IgD-negative memory B cell (primary cell): Measurements from ENCODE around the gene NUAK1. TPM values are rescaled to one million over a fixed set of nuclear protein-coding genes. Genes with fewer than 3 reads are reported as not detected.
A peak's percentile ranks its signal among the peaks of the same experiment; 100 is the strongest.

Experiments
- H3K27ac Mint-ChIP-seq, 3 donors: one replicate each; pipeline ENCODE4 v1.8.0; 2020 to 2022; ENCODE audit warnings: mild to moderate bottlenecking in 3 of 3, mixed read lengths in 3 of 3, moderate library complexity in 1 of 3
- H3K27me3 Mint-ChIP-seq: one replicate; pipeline ENCODE4 v1.8.0; 2021; ENCODE audit warnings: mixed read lengths
- H3K36me3 Mint-ChIP-seq: one replicate; pipeline ENCODE4 v1.8.0; 2020; ENCODE audit warnings: mild to moderate bottlenecking, mixed read lengths
- H3K4me1 Mint-ChIP-seq, 3 donors: one replicate each; pipeline ENCODE4 v1.8.0; 2020 to 2022; ENCODE audit warnings: mixed read lengths in 3 of 3, mild to moderate bottlenecking in 1 of 3
- H3K4me3 Mint-ChIP-seq, 4 donors: one replicate each; pipeline ENCODE4 v1.8.0; 2020 to 2022; ENCODE audit warnings: mild to moderate bottlenecking in 4 of 4, mixed read lengths in 4 of 4, moderate library complexity in 3 of 4
- H3K9me3 Mint-ChIP-seq, 3 donors: one replicate each; pipeline ENCODE4 v1.8.0; 2020 to 2021; ENCODE audit warnings: mixed read lengths in 3 of 3, mild to moderate bottlenecking in 1 of 3
- polyA plus RNA-seq: library from polyadenylated mRNA; unstranded; fragments of 300-500 nt; fragmentation: Illumina TruSeq; gene quantifications from one replicate; pipeline ENCODE4 v1.2.3, GENCODE V29; 2021

Gene NUAK1
- polyA plus RNA-seq, 1 donor from 2014 or later = not detected

DNA sequence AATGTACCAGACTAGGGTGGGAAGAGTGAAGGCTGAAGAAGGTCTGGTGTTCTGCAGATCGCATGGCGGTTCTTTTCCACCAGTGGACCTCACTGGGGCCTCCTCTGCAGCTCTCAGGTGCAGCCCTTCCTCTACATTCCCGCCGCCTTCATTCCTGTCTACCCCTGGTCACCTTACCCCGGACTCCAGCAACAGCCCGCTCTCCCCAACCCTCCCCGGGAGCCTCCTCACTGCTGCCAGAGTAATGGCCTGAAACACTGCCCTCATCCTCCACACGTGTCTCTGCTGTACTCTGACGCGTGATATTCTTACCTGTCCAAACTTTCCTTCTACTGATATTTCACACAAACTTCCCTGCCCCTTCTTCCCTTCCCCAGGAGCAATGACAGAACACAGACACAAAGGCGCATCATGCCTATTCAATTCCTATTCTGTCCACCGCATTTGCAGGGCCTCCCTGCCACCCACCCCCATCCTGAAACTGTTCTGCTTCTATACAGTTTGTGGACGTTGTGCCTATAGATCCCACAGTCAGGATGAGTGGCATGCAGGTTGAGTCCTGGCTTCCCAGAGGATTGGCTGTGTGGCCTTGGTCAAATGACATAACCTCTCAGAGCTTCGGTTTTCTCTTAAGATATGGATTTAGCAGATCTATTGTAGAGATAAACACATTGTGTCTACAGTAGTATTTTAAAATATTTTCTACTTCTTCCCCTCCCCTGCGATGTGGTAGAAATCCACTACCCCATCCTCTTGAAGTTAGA lies 1.7 kb upstream of the NUAK1 start:
- no peaks in the 10 kb centered on the region for H3K9me3 Mint-ChIP-seq
- H3K27ac Mint-ChIP-seq = no peak overlapping the region
- no peaks in the 10 kb centered on the region for H3K36me3 Mint-ChIP-seq
- peaks cover 0 to 11% (median 8%) of the 10 kb centered on the region in 3 donors for H3K4me1 Mint-ChIP-seq
- H3K4me3 Mint-ChIP-seq = peak overlapping the region in 3 of 4 donors; percentile 48 to 88 (median 49)
- H3K27me3 Mint-ChIP-seq = peaks cover 49% of the 10 kb centered on the region

DNA sequence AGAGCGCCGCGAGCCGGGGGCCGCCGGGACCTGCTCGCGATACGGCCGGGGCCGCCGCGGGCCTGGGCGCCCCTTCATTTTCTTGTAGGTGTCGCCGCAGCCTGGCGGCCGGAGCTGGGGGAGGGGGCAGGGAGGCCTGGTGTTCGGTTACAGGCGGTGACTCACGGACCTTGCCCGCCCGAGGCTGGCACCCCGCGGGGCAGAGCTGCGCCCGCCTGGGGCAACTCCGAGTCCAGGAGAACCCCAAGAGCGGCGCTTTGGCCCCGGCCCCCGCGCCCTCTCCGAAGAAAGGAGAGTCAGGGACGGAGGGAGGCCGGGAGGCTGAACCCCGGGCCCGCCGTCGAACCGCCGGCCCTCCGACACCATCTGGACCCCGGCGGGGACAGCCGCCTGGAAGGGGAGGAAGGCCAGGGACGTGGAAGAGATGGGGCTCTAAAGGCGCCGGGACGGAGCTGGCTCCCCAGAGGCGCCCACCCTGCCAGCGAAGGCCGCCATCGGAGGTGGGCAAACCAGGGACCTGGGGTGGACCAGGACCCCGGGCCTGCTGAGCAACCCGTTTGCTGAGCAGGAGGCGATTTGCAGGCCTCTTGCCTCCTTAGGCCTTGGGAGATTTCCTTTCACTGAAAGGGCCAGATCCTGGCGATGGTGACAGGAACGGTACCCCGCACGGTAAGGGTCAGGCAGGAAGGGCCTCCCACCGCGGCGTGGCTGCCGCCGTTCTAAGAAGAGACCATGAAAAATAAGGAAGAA lies 843 bp upstream of the NUAK1 start:
- no peaks in the 10 kb centered on the region for H3K9me3 Mint-ChIP-seq
- peaks cover 46% of the 10 kb centered on the region for H3K27me3 Mint-ChIP-seq
- no peak overlapping the region for H3K27ac Mint-ChIP-seq
- peak overlapping the region in 2 of 4 donors; percentile 49 to 63 for H3K4me3 Mint-ChIP-seq
- H3K36me3 Mint-ChIP-seq = no peaks in the 10 kb centered on the region
- H3K4me1 Mint-ChIP-seq = peaks cover 0 to 11% (median 8%) of the 10 kb centered on the region in 3 donors

DNA sequence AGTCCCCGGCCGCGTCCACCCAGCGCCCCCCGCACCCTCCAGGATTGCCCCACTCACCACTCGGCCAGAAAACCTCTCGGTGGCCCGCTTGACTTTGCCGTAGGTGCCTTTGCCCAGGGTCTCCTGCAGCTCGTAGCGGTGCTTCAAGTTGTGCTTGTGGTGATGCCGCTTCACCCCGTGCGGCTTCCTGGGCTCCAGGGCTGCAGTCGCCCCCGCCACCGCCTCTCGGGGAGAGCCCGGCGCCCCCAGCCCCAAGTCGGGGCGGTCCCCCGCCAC lies 459 bp downstream of the NUAK1 start:
- H3K36me3 Mint-ChIP-seq = no peaks in the 10 kb centered on the region
- H3K4me1 Mint-ChIP-seq = peaks cover 0 to 11% (median 8%) of the 10 kb centered on the region in 3 donors
- H3K27me3 Mint-ChIP-seq = peaks cover 48% of the 10 kb centered on the region
- H3K27ac Mint-ChIP-seq = no peak overlapping the region
- no peaks in the 10 kb centered on the region for H3K9me3 Mint-ChIP-seq
- peak overlapping the region; percentile 38 to 80 (median 68) for H3K4me3 Mint-ChIP-seq

DNA sequence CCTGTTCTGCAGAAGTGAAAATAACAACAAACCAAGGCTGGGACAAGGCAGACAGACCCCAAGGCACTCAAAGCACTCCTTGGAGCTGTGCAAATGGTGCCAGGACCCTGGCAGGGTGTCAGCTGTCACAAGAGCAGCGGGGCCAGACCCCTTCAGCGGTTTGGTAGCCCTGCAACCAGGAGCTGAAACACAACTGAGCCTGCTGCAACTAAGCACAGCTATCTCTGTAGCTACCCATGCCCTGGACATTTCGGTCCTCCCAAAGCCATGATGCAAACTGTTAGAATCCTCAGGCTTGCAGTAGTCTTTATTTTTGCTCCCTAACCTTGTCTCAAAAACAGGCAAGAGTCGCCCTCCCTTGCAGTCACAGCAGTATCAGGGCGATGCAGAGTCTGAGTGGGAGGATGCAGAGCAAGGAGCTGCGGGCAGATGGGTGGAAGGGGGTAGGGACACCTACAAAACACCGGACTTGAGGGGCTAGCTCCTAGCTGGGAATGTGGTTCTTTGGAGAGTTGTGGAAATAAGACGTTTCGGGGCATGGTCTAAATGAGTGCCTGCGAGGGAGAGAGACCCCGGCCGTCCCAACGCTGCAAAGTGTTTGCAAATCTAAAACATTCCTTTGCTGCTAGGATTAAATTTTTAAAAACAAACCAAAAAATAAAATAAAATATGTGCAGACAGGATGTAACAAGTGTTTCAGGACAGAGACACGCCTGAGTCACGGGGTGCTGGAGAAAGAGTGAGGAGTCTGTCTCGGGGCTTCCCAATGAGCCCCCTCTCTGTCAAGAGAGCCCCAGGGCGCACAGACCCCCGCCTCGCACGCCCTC lies 1.0 kb downstream of the NUAK1 start:
- H3K27me3 Mint-ChIP-seq = peaks cover 46% of the 10 kb centered on the region
- no peaks in the 10 kb centered on the region for H3K9me3 Mint-ChIP-seq
- peak overlapping the region; percentile 38 to 80 (median 68) for H3K4me3 Mint-ChIP-seq
- H3K36me3 Mint-ChIP-seq = no peaks in the 10 kb centered on the region
- no peak overlapping the region for H3K27ac Mint-ChIP-seq
- peaks cover 0 to 11% (median 8%) of the 10 kb centered on the region in 3 donors for H3K4me1 Mint-ChIP-seq

DNA sequence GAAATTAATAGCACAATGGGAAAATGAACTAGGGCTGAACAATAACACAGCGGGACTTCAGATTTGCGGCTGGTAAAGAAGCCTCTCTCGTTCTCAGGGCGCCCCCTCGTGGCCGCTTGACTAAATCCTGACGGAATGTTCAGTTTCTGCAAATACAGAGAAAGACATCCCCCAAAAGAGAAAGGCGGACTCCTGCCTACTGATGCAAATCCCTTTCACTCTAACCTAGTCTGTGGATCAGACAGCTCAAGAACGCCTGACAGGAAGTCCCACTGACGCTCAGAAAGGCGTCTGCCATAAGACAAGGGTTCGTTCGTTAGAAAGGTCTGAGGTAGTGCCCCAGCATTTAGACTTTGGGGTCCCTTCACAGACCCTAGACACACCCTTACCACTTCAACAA lies 2.5 kb downstream of the NUAK1 start:
- Mint-ChIP-seq H3K27me3 (peaks cover 38% of the 10 kb centered on the region), H3K4me1 (peaks cover 0 to 11% (median 8%) of the 10 kb centered on the region in 3 donors), H3K27ac (peak overlapping the region in 1 of 3 donors; percentile 13), H3K9me3 (no peaks in the 10 kb centered on the region), H3K4me3 (peak overlapping the region in 1 of 4 donors; percentile 59), H3K36me3 (no peaks in the 10 kb centered on the region)

DNA sequence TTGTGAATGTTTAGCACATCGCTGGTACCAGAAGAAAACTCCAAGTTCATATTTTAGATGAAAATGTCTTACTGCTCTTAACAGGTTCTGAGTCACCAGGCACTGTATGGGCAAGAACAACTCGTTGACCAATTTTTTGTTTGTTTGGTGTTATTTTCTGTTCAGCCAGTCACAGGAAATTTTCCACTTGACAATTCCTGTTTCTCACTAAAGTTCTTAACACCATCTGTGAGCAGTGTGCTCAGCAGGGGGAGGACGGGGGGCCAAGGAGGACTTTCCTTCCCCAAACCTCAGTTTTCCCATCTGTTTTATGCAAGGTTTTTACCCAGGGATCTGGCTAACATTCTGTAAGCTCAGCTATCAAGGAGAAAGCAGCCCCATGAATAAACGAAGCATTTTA lies 3.0 kb downstream of the NUAK1 start:
- Mint-ChIP-seq H3K9me3 (no peaks in the 10 kb centered on the region), H3K36me3 (no peaks in the 10 kb centered on the region), H3K27me3 (peaks cover 37% of the 10 kb centered on the region), H3K4me1 (peaks cover 0 to 11% (median 8%) of the 10 kb centered on the region in 3 donors), H3K4me3 (no peak overlapping the region), H3K27ac (no peak overlapping the region)

DNA sequence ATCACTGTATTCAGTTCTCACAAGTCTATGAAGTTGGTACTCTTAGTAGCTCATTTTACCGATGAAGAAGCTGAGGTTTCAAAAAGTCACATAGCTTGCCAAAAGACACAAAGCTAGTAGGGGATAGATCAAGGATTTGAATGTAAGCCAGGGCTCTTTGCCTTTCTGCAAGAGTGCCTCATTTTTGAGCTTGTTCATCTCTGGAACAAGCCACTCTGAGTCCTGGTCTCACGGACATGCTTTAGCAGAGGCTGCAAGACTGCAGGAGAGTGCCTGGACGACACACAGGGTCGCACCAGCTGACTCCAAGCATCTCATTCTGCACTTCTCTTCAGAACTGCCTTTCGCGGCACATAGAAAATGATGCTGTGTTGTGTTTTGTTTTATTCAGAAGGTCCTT lies 3.7 kb downstream of the NUAK1 start:
- Mint-ChIP-seq H3K9me3 (no peaks in the 10 kb centered on the region), H3K4me1 (peaks cover 0 to 11% (median 8%) of the 10 kb centered on the region in 3 donors), H3K36me3 (no peaks in the 10 kb centered on the region), H3K27me3 (peaks cover 29% of the 10 kb centered on the region), H3K4me3 (no peak overlapping the region), H3K27ac (no peak overlapping the region)

DNA sequence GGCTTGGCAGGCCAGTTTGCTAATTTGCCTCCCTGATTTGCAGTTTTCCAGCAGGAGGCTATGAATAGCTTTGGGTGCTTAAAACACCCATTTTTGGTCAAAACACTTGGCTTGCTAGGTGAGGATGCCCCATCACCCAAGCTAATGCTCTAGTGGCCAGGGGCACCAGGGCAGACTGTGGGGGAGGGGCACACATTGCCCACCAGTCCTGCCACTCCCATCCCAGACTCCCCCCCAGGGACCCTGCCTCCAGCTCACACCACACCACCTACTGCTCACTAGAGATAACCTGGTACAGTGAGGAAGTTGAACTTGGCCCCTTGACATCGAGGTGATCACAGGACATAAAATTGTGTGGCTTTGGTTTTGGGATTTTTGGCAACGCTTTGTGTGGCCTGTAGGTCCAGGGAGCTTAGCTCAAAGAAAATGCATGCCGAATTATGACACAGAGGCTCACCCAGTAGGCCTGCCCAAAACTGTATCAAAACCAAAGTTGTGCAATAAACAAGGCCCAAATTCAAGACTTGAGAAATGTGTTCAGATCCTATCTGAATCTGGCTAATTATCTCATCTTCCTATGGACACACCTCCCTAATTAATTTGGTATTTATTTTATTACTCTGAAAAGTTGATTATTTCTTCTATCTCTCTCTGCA lies 4.3 kb downstream of the NUAK1 start:
- Mint-ChIP-seq H3K27me3 (peaks cover 27% of the 10 kb centered on the region), H3K4me1 (peaks cover 0 to 11% (median 8%) of the 10 kb centered on the region in 3 donors), H3K4me3 (no peak overlapping the region), H3K9me3 (no peaks in the 10 kb centered on the region), H3K36me3 (no peaks in the 10 kb centered on the region), H3K27ac (no peak overlapping the region)

DNA sequence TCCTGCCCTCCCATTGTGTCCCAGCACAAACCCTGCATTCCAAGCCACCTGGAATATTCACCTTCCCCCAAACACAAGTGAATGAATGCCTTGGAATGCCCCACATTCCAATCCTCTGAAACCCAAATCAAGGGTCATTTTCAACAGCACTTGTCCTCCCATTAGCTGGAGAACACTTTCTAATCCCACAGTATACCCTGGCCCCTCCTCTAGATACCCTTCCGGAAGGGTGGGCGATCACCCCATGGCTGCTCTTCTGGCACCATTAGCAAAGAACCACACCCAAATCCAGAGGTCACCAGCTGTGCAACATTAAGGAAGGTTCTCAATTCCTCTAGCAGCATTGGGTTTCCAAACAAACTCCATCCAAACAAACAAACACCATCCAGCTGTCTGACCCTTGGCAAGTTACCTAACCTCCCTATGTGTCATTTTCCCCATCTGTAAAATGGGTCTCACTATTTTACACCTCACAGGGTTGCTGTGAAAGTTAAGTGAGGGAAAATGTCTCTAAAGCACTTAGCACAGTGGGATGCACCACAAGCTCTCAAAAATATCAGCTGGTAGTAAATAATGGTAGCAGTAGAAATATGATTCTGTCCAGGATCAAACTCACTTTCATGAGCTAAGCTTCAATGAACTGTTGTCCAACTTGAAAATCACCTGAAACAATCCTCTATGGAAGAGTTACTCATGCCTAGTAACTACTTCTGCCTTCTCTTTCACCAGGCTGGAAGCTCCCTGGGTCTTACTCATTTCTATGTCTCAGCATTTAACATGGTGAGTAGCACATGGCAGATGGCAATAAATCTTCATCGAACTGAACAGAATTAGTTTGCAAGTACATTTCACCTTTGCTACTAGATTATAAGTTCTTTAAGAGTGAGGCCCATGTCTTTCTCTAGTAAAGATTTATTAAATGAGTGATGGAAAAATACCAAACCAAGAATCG lies 5.3 kb downstream of the NUAK1 start:
- no peak overlapping the region for H3K27ac Mint-ChIP-seq
- H3K4me1 Mint-ChIP-seq = peaks cover 0 to 11% (median 8%) of the 10 kb centered on the region in 3 donors
- H3K27me3 Mint-ChIP-seq = peaks cover 27% of the 10 kb centered on the region
- no peaks in the 10 kb centered on the region for H3K36me3 Mint-ChIP-seq
- no peak overlapping the region for H3K4me3 Mint-ChIP-seq
- H3K9me3 Mint-ChIP-seq = no peaks in the 10 kb centered on the region

DNA sequence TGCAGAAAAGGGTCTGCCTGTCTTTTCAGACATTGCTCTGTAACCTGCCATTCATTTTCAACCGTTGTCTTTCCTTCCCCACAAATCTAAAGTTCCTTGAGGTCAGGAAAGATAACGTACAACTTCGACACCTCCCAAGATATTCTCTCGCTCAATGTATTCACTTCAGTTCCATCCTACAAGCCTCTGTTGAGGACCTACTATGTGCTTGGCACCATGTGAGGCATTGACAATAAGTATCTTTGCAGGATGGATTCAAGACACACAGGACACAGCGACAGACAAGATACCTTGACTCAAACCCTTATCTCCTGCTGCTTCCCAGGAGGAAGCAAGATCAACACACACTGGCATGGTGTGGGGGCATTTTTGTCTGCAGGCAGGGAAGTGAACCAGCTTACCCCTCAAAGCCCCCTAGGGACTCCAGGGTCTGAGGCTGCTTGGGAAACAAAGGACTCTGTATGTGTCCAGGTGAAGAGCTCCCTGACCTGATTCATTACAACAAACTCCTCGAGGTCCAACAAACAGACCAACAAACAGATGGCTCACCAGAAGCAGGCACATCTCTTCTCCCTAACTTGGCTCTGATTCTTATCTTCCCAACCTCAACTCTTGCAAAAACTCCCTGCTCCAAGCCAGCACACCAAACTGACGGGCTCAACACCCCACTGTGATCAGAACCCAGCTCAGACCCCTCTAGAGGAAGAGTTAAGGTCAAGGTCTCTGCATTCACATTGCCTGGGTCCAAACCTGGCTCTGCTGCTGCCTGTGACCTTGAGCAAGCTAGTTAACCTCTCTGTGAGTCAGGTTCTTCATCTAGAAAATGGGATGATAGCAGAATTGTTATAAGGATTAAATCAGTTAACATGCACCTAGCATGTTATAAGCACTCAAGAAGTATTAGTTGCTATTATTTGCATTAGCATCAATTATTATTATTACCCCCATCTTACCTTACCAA lies 6.3 kb downstream of the NUAK1 start:
- H3K4me1 Mint-ChIP-seq = peaks cover 0 to 7% (median 5%) of the 10 kb centered on the region in 3 donors
- H3K36me3 Mint-ChIP-seq = no peaks in the 10 kb centered on the region
- H3K27ac Mint-ChIP-seq = no peak overlapping the region
- H3K9me3 Mint-ChIP-seq = no peaks in the 10 kb centered on the region
- H3K27me3 Mint-ChIP-seq = peaks cover 19% of the 10 kb centered on the region
- no peak overlapping the region for H3K4me3 Mint-ChIP-seq

DNA sequence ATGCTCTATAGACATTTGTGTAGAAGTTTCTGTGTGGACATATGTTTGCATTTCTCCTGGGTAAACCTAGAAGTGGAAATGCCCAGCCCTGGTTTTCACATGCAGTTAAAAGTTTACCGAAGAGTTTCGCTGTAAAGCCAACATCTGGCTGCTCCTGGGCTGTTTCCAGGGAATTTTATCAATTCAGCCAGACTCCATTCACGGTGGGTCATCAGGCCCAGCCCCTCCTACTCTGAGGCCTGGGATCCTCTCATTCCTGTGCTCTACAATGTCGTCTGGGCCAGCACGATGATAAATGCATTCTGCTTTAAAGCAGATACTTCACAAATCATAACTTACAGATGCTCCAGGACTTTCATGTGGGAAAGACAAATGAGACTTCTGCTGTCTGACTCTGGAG lies 7.1 kb downstream of the NUAK1 start:
- Mint-ChIP-seq H3K27me3 (peaks cover 14% of the 10 kb centered on the region), H3K27ac (no peak overlapping the region), H3K4me1 (peaks cover 0 to 5% (median 5%) of the 10 kb centered on the region in 3 donors), H3K9me3 (no peaks in the 10 kb centered on the region), H3K4me3 (no peak overlapping the region), H3K36me3 (no peaks in the 10 kb centered on the region)

DNA sequence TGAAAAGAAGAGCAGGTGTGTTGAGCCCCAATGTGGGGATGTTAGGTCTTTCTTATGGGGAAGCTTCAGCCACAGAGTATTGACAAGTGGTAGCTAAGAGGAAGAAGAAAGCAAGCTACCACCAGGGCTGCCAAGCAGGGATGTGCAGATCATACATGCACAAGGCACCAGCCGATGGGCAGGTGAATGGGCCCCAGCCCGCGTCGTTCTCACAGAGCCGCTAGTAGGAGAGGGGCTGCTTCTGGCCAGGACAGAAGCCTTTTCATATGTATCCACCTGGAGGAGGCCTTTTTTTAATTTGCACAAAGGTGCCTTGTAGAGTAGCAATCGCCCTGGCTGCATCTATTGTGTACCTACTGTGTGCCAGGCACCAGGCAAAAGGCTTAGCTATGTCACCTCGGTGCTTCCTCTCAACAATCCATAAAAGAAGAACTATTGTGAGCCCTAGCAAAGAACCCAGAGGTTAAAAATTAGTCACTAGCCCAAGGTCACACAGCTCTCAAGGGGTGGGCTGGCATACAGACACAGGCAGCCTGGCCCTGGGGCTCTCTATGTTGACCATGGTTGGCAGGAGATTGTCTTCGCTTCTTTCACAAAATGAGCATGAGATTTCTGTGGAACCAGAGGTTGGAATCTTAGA lies 8.2 kb downstream of the NUAK1 start:
- Mint-ChIP-seq H3K4me3 (no peak overlapping the region), H3K36me3 (no peaks in the 10 kb centered on the region), H3K9me3 (no peaks in the 10 kb centered on the region), H3K4me1 (no peaks in the 10 kb centered on the region), H3K27ac (no peak overlapping the region), H3K27me3 (peaks cover 8% of the 10 kb centered on the region)
